Fibroblast of skin of right biceps (primary cell): Measurements from ENCODE around the gene SRR.
A peak's percentile ranks its signal among the peaks of the same experiment; 100 is the strongest.

Source experiments
- DNase-seq: peaks from one replicate; pipeline ENCODE4 v3.0.0-alpha.2; 2013

The SRR gene

GRCh38 chr17:2346475-2346874 is 42.7 kb downstream of the SRR start:
- DNase-seq = no peak

GRCh38 chr17:2347805-2348685 is 44.3 kb downstream of the SRR start:
- peak; percentile 77 for DNase-seq

GRCh38 chr17:2351269-2351668 is 47.5 kb downstream of the SRR start:
- no peak for DNase-seq

GRCh38 chr17:2354311-2354710 is 50.6 kb downstream of the SRR start:
- DNase-seq = no peak

- no peak for DNase-seq
Measured at GRCh38 chr17:2357237-2357636, 53.5 kb downstream of the SRR start.

- no peak for DNase-seq
Measured at GRCh38 chr17:2357931-2358434, 54.2 kb downstream of the SRR start.

GRCh38 chr17:2361010-2361760 is 57.4 kb downstream of the SRR start:
- no peak for DNase-seq

- DNase-seq = no peak
Measured at GRCh38 chr17:2362016-2362415, 58.3 kb downstream of the SRR start.

- DNase-seq = no peak
Measured at GRCh38 chr17:2362416-2362815, 58.7 kb downstream of the SRR start.

- no peak for DNase-seq
Measured at GRCh38 chr17:2362881-2363280, 59.1 kb downstream of the SRR start.

- no peak for DNase-seq
Measured at GRCh38 chr17:2363318-2363717, 59.6 kb downstream of the SRR start.

GRCh38 chr17:2363851-2364762 is 60.4 kb downstream of the SRR start:
- DNase-seq = no peak

- no peak for DNase-seq
Measured at GRCh38 chr17:2364763-2365116, 61.0 kb downstream of the SRR start.

GRCh38 chr17:2365132-2365531 is 61.4 kb downstream of the SRR start:
- DNase-seq = no peak

- DNase-seq = no peak
Measured at GRCh38 chr17:2366747-2367494, 63.2 kb downstream of the SRR start.

GRCh38 chr17:2368359-2368758 is 64.6 kb downstream of the SRR start:
- no peak for DNase-seq

GRCh38 chr17:2369039-2369438 is 65.3 kb downstream of the SRR start:
- no peak for DNase-seq

- no peak for DNase-seq
Measured at GRCh38 chr17:2369551-2370210, 65.9 kb downstream of the SRR start.

- DNase-seq = no peak
Measured at GRCh38 chr17:2370211-2370589, 66.5 kb downstream of the SRR start.

GRCh38 chr17:2371183-2372130 is 67.7 kb downstream of the SRR start:
- DNase-seq = no peak

GRCh38 chr17:2372180-2372579 is 68.4 kb downstream of the SRR start:
- no peak for DNase-seq
